ENCODE results near the gene PAPLN. TPM values are rescaled to one million over a fixed set of nuclear protein-coding genes. Genes with fewer than 3 reads are reported as not detected.

Gene PAPLN
- polyA plus RNA-seq, 4 donors: 18.7 to 35.6 (median 28.9) TPM

GRCh38 chr14:73231981-73232851 is 5.1 kb upstream of the PAPLN start:
- no peak for DNase-seq (ENCODE audit: low read depth in 4 of 4, low spot score in 2 of 4)

GRCh38 chr14:73232984-73233383 is 4.3 kb upstream of the PAPLN start:
- no peak for DNase-seq (ENCODE audit: low read depth in 4 of 4, low spot score in 2 of 4)

GRCh38 chr14:73233564-73233963 is 3.7 kb upstream of the PAPLN start:
- no peak for DNase-seq (ENCODE audit: low read depth in 4 of 4, low spot score in 2 of 4)

- DNase-seq (ENCODE audit: low read depth in 4 of 4, low spot score in 2 of 4): no peak
Observed at GRCh38 chr14:73234029-73234428, 3.3 kb upstream of the PAPLN start.

GRCh38 chr14:73234586-73235394 is 2.5 kb upstream of the PAPLN start:
- DNase-seq (ENCODE audit: low read depth in 4 of 4, low spot score in 2 of 4): no peak

GRCh38 chr14:73235531-73236155 is 1.7 kb upstream of the PAPLN start:
- DNase-seq (ENCODE audit: low read depth in 4 of 4, low spot score in 2 of 4): no peak

- DNase-seq (ENCODE audit: low read depth in 4 of 4, low spot score in 2 of 4): no peak
Observed at GRCh38 chr14:73236157-73236556, 1.1 kb upstream of the PAPLN start.

GRCh38 chr14:73236752-73237218 is 521 bp upstream of the PAPLN start:
- DNase-seq (ENCODE audit: low read depth in 4 of 4, low spot score in 2 of 4): no peak

GRCh38 chr14:73237786-73238423 is 599 bp downstream of the PAPLN start:
- no peak for DNase-seq (ENCODE audit: low read depth in 4 of 4, low spot score in 2 of 4)

GRCh38 chr14:73238424-73238852 is 1.1 kb downstream of the PAPLN start:
- DNase-seq (ENCODE audit: low read depth in 4 of 4, low spot score in 2 of 4): no peak

- DNase-seq (ENCODE audit: low read depth in 4 of 4, low spot score in 2 of 4): no peak
Observed at GRCh38 chr14:73238941-73239340, 1.6 kb downstream of the PAPLN start.

- no peak for DNase-seq (ENCODE audit: low read depth in 4 of 4, low spot score in 2 of 4)
Observed at GRCh38 chr14:73239393-73240241, 2.3 kb downstream of the PAPLN start.

GRCh38 chr14:73240816-73241480 is 3.6 kb downstream of the PAPLN start:
- DNase-seq (ENCODE audit: low read depth in 4 of 4, low spot score in 2 of 4): no peak

GRCh38 chr14:73241481-73242165 is 4.3 kb downstream of the PAPLN start:
- no peak for DNase-seq (ENCODE audit: low read depth in 4 of 4, low spot score in 2 of 4)

GRCh38 chr14:73242357-73242901 is 5.1 kb downstream of the PAPLN start:
- no peak for DNase-seq (ENCODE audit: low read depth in 4 of 4, low spot score in 2 of 4)

GRCh38 chr14:73243341-73243740 is 6.0 kb downstream of the PAPLN start:
- DNase-seq (ENCODE audit: low read depth in 4 of 4, low spot score in 2 of 4): no peak

GRCh38 chr14:73243748-73244147 is 6.4 kb downstream of the PAPLN start:
- DNase-seq (ENCODE audit: low read depth in 4 of 4, low spot score in 2 of 4): no peak

Data from left renal cortex interstitium (tissue), 4 donors.